ENCODE results near the gene SLC27A1. TPM values are rescaled to one million over a fixed set of nuclear protein-coding genes. Genes with fewer than 3 reads are reported as not detected.

Gene SLC27A1
- total and polyA plus RNA-seq, 11 donors: 22.1 to 70.3 (median 47.6) TPM

DNA sequence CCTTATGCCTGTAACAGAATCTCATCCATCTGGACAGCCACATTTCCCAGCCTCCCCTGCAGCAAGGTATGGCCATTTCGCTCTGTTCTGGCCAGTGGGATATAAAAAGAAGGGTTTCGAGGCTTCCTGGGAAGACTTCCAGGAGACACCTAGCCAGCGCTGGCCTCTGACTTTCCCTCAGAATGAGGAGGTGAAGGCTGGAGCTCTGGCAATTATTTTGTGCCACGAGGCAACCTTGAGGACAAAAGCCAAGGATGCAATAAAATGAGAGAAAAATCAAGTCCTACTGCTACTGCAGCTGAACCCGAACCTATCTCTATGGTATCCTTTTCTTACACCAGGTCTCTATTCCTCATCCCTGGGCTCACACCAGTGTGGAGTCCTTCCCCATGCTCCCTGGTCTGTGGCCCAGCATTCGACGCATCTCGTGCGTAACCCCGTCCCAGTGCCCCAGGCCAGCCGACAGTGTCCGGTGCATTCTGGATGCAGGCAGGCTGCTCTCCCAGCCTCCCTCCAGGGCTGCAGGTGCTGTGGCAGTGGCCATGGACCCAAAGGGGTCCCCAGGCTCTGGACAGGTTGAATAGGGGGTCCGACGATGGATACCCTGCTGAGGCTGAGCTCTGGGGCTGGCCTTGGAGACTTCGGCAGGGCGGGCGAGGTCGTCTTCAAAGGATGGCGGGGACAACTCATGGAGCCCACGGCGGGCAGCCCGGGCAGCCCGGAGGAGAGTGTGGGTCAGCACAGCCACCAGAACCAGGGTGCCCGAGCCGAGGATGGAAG, 34.0 kb upstream of the SLC27A1 start:
- H3K4me3 ChIP-seq: no peak overlapping the region
- TF ChIP-seq POLR2A (IDR thresholded peaks at IDR 0.05): no peak
- TF ChIP-seq, protein P1, sequence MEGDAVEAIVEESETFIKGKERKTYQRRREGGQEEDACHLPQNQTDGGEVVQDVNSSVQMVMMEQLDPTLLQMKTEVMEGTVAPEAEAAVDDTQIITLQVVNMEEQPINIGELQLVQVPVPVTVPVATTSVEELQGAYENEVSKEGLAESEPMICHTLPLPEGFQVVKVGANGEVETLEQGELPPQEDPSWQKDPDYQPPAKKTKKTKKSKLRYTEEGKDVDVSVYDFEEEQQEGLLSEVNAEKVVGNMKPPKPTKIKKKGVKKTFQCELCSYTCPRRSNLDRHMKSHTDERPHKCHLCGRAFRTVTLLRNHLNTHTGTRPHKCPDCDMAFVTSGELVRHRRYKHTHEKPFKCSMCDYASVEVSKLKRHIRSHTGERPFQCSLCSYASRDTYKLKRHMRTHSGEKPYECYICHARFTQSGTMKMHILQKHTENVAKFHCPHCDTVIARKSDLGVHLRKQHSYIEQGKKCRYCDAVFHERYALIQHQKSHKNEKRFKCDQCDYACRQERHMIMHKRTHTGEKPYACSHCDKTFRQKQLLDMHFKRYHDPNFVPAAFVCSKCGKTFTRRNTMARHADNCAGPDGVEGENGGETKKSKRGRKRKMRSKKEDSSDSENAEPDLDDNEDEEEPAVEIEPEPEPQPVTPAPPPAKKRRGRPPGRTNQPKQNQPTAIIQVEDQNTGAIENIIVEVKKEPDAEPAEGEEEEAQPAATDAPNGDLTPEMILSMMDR (IDR thresholded peaks at IDR 0.05): no peak
- 95 to 97% (median 97%) methylated on average over 17 to 25 of the region's 25 CpGs for WGBS, 4 donors
- H3K9me3 ChIP-seq: peaks cover 0 to 5% (median 0%) of the 10 kb centered on the region in 12 donors
- no peak for ATAC-seq
- intact Hi-C loops (cut with DNase I): no loop called here
- H3K27ac ChIP-seq: no peak overlapping the region
- peaks cover 0 to 4% (median 0%) of the 10 kb centered on the region in 9 donors for H3K36me3 ChIP-seq
- peak in 1 of 5 donors; percentile 37 for DNase-seq
- H3K4me1 ChIP-seq: no peaks in the 10 kb centered on the region
- no peaks in the 10 kb centered on the region for H3K27me3 ChIP-seq

DNA sequence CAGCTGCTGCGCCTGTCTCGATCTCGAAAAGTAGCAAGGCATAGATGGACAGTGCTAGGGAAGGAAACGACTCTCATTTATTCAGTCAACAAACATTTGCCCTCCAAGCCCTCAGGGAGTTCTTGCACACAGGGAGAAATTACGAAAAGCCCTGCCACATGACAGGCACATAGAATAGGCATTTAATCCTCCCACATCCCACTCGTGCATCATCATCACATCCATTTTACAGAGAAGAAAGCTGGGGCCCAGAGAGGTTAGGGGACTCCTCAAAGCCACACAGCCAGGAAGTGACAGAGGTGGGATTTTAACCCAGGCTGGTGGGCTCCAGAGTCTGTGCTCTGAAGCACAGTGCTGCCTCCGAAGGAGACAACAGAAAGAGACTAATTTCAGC, 33.5 kb upstream of the SLC27A1 start:
- Histone ChIP-seq H3K4me1 (no peaks in the 10 kb centered on the region), H3K36me3 (peaks cover 0 to 4% (median 0%) of the 10 kb centered on the region in 9 donors), H3K4me3 (no peak overlapping the region), H3K27me3 (no peaks in the 10 kb centered on the region), H3K27ac (no peak overlapping the region), H3K9me3 (peaks cover 0 to 5% (median 0%) of the 10 kb centered on the region in 12 donors)
- ATAC-seq (no peak), DNase-seq (peak in 1 of 5 donors; percentile 9)
- TF ChIP-seq, protein P1 (IDR thresholded peaks at IDR 0.05): no peak
- TF ChIP-seq POLR2A (IDR thresholded peaks at IDR 0.05): no peak
- WGBS, 4 donors: 73 to 85% (median 82%) methylated on average over 7 of the region's 7 CpGs
- intact Hi-C loops (cut with DNase I): no loop called here

DNA sequence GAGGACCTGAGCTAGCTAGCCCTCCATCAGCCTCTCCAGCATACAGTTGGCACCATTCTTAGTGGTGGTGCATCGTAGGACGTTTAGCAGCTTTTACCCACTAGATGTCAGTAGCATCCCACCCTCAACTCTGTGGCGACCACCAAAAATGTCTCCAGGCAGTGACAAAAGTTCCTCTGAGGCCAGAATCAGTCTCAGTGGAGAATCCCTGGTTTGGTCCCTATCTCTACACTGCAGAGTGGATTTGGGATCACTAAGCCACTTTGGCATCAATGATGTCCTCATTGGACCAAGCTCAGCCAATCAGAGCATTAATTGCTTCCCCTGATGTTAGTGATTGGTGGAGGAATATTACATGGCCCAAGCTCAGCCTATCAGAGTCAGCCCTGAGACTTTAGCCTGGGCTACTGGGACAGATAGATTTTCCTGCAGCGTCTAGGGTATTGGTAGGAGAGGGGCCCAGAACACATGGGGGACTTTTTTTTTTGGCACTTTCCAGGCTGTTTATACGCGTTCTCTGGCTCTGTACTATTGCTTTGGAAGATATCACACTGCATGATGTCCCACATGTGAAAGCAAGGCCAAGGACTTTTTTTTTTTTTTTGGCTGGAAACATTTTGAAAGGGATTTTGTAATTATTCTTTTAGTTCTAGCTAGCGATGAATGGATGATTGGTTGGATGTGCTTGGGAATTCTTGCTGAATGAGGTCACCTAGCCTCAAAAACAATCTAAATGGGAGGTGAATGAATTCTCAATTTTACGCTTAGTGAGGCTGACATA, 28.9 kb upstream of the SLC27A1 start:
- WGBS, 4 donors: 51 to 64% (median 55%) methylated on average over 8 of the region's 8 CpGs
- no peaks in the 10 kb centered on the region for H3K9me3 ChIP-seq
- no peak overlapping the region for H3K4me3 ChIP-seq
- H3K36me3 ChIP-seq: no peaks in the 10 kb centered on the region
- intact Hi-C loops (cut with DNase I): loop anchor here in 3 of 10 donors (10.0 kb wide), 2 partner anchors 343 to 413 kb away; partner anchors contain the start of gene RPL18A (in 2 of the 3)
- H3K27ac ChIP-seq: no peak overlapping the region
- DNase-seq: peak in 1 of 5 donors; percentile 8
- ATAC-seq: peak in 3 of 4 donors; percentile 36 to 41 (median 41)
- H3K27me3 ChIP-seq: no peaks in the 10 kb centered on the region
- TF ChIP-seq, protein P1 (IDR thresholded peaks at IDR 0.05): peak in 11 of 12 donors; percentile 11 to 52 (median 36)
- TF ChIP-seq POLR2A (IDR thresholded peaks at IDR 0.05): no peak
- peaks cover 0 to 4% (median 0%) of the 10 kb centered on the region in 12 donors for H3K4me1 ChIP-seq
